Head of caudate nucleus (tissue), 42 donors: ENCODE data around the gene ATP11B.
A peak's percentile ranks its signal among the peaks of the same experiment; 100 is the strongest.

Experiments used
- DNase-seq, 42 donors: peaks; one replicate each; pipeline versions ENCODE4 v3.0.0 to v3.0.0-alpha.2; 2020 to 2021; ENCODE audit warnings: mixed read lengths in 7 of 42
- intact Hi-C: fragments of 100-400 bp; cut with DNase I; formaldehyde crosslinking; loops from one replicate; pipeline ENCODE4 v1.15.0; 2022

Gene ATP11B

DNA sequence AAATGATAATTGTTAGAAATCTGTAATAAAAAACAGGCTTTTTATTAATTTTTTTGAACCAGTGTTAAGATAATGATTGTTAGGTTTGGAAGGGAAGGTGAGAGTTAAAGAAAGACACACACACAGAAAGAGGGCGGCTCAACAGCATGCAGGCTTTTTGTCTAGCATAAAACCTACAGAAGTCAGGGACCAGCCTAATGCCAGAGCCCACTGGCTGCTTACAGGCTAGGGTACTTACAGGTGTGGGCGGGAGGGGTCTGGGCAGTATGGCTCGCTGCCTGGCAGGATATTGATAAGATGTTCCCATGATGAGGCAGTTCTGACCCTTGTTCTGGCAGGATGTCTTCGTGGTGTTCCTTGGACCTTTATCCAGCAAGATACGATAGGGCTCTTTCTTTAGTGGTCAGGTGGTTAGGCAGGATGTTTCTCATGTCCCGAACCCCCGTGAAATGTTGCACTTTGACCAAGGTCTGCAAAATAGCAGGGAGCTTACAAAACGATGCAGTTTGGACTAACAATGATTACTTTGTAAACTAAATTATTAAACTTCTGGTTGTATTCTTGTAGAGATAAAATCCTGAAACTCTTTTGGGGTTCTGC lies 102.3 kb downstream of the ATP11B start:
- intact Hi-C loops: no loop called here
- no peak for DNase-seq

DNA sequence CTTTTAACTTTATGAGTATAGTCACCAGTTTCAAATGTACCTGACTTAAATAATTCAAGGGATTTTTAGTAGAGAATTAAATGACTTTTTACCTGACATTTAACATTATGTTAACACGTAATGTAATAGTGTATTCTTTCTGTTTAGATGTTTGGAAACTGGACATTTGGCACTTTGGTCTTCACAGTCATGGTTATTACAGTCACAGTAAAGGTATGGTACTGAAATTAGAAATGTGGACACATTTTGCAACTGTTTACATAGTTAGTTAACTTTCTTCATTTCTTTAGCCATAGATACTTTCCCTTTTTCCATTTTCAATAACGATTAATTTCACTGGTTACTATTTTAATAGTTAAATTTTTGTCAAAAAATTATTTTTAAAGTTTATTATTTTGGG lies 103.2 kb downstream of the ATP11B start:
- intact Hi-C loops: no loop called here
- DNase-seq: no peak

- intact Hi-C loops: no loop called here
- DNase-seq: no peak
Measured at GRCh38 chr3:182902236-182902635, 108.9 kb downstream of the ATP11B start.

GRCh38 chr3:182904164-182904563 lies 110.9 kb downstream of the ATP11B start:
- intact Hi-C loops: no loop called here

DNA sequence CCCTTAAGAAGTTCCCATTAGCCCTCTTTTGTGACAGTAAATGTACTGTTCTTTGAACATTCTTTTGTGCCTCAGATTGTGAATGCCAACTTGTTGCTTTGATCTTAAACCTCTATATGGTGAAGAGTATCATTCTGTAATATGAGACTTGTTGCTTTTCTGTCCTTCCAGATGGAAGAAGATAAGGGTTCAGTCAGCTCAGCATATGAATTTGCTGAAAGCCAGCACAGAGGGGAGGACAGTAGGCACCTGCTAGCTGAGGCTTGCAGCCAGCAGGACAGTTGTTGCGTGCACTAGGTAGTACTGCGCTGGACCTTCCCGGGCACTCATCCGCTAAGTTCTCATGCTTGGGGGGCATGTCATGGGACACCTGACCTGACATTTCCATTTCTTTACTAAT lies 112.3 kb downstream of the ATP11B start:
- DNase-seq: no peak
- intact Hi-C loops: no loop called here

More at GRCh38 chr3:182904164-182904563, 110.9 kb downstream of the ATP11B start:
- no peak for DNase-seq

DNA sequence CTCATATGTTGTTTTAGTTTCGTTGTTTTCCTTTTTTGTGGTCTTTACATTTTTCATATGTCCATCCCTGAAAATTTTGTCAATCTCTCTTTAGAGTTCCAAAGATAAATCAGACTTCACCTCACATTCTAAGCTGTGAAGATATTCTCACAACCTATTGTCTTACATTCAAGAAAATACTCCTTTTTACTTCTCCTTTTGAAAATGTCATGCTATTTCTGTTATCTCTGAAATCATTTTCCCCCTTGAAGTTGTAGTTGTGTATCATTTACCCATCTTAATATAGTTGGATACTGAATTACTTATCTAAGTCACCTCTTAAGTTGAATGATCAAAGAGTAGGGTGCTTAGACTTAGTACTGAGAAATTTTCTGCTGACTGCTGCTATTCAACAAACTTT lies 112.7 kb downstream of the ATP11B start:
- intact Hi-C loops: no loop called here

DNA sequence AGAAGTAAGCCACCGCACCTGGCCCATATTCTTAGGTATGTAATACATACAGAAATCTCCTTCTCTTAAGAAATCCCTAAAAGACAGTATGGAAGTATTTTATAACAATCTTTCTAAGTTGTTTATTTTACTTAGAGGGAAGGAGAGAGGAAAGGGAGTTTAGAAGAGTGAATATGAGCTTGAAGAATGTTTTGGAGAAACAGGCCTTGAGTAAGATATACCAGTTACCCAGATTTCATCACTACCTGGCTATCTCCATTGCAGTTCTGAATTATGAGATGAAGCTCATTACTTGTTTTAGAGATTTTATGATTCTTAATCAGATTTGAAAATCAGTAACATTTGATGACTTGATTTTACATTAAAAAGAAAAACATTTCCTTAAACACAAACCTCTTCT lies 115.2 kb downstream of the ATP11B start:
- intact Hi-C loops: no loop called here
- DNase-seq: no peak

More for the DNA sequence above, 112.7 kb downstream of the ATP11B start:
- no peak for DNase-seq

GRCh38 chr3:182909318-182910040 lies 116.2 kb downstream of the ATP11B start:
- no peak for DNase-seq
- intact Hi-C loops: no loop called here

DNA sequence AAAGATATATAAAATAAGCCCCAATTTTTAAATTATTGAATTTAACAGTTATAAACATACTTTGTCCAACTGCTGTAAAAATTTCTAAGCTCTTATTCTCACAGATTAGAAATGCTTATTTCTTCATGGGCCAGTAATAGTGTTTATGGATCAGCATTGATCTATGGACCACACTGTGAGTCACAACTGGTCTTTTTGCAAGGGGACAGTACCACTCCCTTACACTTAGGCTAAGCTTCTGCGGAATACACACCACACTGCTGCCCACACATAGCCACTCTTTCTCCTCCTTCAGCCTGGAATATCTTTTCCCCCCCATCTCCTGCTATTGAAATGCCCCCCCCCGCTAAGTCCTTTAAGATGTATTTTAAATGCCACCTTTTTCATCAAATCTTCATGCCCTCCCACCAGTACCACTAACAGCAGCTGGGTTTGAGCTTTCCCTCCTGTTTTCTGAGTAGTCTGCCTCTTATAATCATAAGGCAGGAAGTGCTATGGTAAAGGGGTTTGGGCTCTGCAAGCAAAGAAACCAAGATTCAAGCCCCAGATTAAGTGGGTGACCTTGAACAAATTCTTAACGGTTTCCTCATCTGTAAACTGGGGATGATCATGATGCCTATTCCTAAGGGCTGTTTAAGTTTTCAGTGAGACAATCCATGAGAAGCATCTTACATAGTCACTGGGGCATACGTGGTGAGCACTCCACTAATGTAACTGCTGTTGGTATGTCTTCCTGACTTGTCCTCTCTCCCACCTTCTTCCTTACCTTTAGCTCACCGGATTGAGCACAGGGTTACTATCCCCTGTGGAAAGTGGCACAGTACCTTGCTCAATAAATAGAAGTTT lies 117.9 kb downstream of the ATP11B start:
- no peak for DNase-seq
- intact Hi-C loops: no loop called here

GRCh38 chr3:182911782-182912111 lies 118.4 kb downstream of the ATP11B start:
- DNase-seq: no peak
- intact Hi-C loops: no loop called here

- peak in 12 of 42 donors; percentile 6 to 55 (median 36) for DNase-seq
- intact Hi-C loops: no loop called here
Measured at GRCh38 chr3:182912474-182912873, 119.2 kb downstream of the ATP11B start.

DNA sequence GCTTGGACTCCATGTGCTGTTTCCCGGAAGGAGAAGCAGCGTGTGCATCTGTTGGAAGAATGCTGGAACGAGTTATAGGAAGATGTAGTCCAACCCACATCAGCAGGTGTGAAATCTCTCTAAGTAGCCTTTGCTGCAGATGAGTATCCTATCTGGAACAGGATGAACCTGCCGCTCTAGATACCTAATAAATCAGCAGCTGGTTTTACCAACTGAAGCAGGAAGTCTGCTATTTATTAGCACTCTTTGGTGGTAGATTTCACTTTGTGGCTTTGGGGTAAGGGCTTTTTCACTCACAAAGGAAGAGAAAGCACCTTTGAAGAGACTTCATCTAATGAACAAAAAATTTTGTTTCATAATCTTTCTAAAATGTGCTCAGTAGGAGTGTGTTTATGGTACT lies 120.6 kb downstream of the ATP11B start:
- intact Hi-C loops: no loop called here
- no peak for DNase-seq

- DNase-seq: no peak
- intact Hi-C loops: no loop called here
Measured at GRCh38 chr3:182914341-182914740, 121.0 kb downstream of the ATP11B start.

DNA sequence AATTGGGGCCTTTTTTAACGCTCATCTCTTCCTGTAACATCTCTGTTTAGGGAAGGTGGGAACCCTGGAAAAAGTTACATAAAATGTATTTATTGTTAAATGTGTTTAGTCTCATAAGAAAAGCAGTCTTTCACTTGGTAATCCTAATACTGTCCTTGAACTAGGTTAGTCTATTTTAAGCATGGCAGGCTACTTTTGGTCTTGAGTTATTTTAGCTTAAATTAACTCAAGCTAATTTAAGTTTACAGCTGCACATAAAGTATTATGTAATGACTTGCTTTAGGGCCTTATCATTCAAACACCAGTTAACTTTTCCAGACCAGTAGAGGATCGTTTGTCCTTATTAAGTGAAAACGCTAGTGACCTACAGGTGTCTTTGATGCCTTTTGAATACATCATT lies 123.8 kb downstream of the ATP11B start:
- no peak for DNase-seq
- intact Hi-C loops: no loop called here

GRCh38 chr3:182919866-182920357 lies 126.6 kb downstream of the ATP11B start:
- intact Hi-C loops: no loop called here
- no peak for DNase-seq

GRCh38 chr3:182920515-182921084 lies 127.3 kb downstream of the ATP11B start:
- intact Hi-C loops: no loop called here
- no peak for DNase-seq

GRCh38 chr3:182921665-182922355 lies 128.5 kb downstream of the ATP11B start:
- DNase-seq: no peak
- intact Hi-C loops: no loop called here

GRCh38 chr3:182925330-182925943 lies 132.1 kb downstream of the ATP11B start:
- peak in 4 of 42 donors; percentile 21 to 53 (median 30) for DNase-seq

GRCh38 chr3:182925944-182926337 lies 132.6 kb downstream of the ATP11B start:
- intact Hi-C loops: no loop called here
- DNase-seq: no peak

More at GRCh38 chr3:182925330-182925943, 132.1 kb downstream of the ATP11B start:
- intact Hi-C loops: no loop called here
